COR-L47 (cell line): ENCODE results near the gene HUNK.

Experiments
- DNase-seq: peaks from one replicate; lab custom pipeline; 2025; lab: John Stamatoyannopoulos, UW

Gene HUNK

GRCh38 chr21:31895077-31895835 is 22.4 kb downstream of the HUNK start:
- DNase-seq, result no peak

- DNase-seq, result no peak
Observed at GRCh38 chr21:31896019-31896418, 23.2 kb downstream of the HUNK start.

- no peak for DNase-seq
Observed at GRCh38 chr21:31897311-31897710, 24.5 kb downstream of the HUNK start.

- DNase-seq, result no peak
Observed at GRCh38 chr21:31898933-31899630, 26.3 kb downstream of the HUNK start.

GRCh38 chr21:31900121-31900895 is 27.5 kb downstream of the HUNK start:
- no peak for DNase-seq

GRCh38 chr21:31901315-31901714 is 28.5 kb downstream of the HUNK start:
- no peak for DNase-seq

GRCh38 chr21:31902438-31902837 is 29.6 kb downstream of the HUNK start:
- no peak for DNase-seq

- DNase-seq, result no peak
Observed at GRCh38 chr21:31903896-31904295, 31.1 kb downstream of the HUNK start.

- DNase-seq, result no peak
Observed at GRCh38 chr21:31905503-31906451, 33.0 kb downstream of the HUNK start.

- DNase-seq, result no peak
Observed at GRCh38 chr21:31908106-31909031, 35.5 kb downstream of the HUNK start.

GRCh38 chr21:31909153-31910073 is 36.6 kb downstream of the HUNK start:
- DNase-seq, result peak; percentile 41

GRCh38 chr21:31910074-31910470 is 37.3 kb downstream of the HUNK start:
- DNase-seq, result no peak

- no peak for DNase-seq
Observed at GRCh38 chr21:31911138-31911907, 38.5 kb downstream of the HUNK start.

- no peak for DNase-seq
Observed at GRCh38 chr21:31912501-31912900, 39.7 kb downstream of the HUNK start.

GRCh38 chr21:31913182-31913608 is 40.4 kb downstream of the HUNK start:
- no peak for DNase-seq

GRCh38 chr21:31914472-31914871 is 41.7 kb downstream of the HUNK start:
- no peak for DNase-seq

GRCh38 chr21:31915566-31915965 is 42.7 kb downstream of the HUNK start:
- DNase-seq, result no peak

- no peak for DNase-seq
Observed at GRCh38 chr21:31917108-31917507, 44.3 kb downstream of the HUNK start.
